Hepatocyte (in vitro differentiated cells): ENCODE data around the gene RIPPLY3. TPM values are rescaled to one million over a fixed set of nuclear protein-coding genes. Genes with fewer than 3 reads are reported as not detected.

ENCODE experiments used
- DNase-seq: peaks from one replicate; pipeline ENCODE4 v3.0.0-alpha.2; 2016; ENCODE audit warnings: low spot score
- H2AFZ ChIP-seq: fragments of 200-600 bp; sonication (generic); 2 replicates; pipeline ENCODE4 v1.6.0; 2016; ENCODE audit warnings: antibody characterized with exemption, mild to moderate bottlenecking
- H3K27ac ChIP-seq: fragments of 200-600 bp; sonication (generic); 2 replicates; pipeline ENCODE4 v1.5.1; 2016; ENCODE audit warnings: mild to moderate bottlenecking
- H3K27me3 ChIP-seq: fragments of 200-600 bp; sonication (generic); 2 replicates; pipeline ENCODE4 v1.6.1; 2016
- H3K36me3 ChIP-seq: fragments of 200-600 bp; sonication (generic); replicated peaks from 2 replicates; pipeline ENCODE4 v1.5.1; 2016; ENCODE audit warnings: low read depth; ENCODE audit not compliant: insufficient read depth
- H3K4me1 ChIP-seq: fragments of 200-600 bp; sonication (generic); 2 replicates; pipeline ENCODE4 v1.5.1; 2016; ENCODE audit warnings: mild to moderate bottlenecking, moderate library complexity; ENCODE audit not compliant: insufficient read depth
- H3K4me2 ChIP-seq: fragments of 200-600 bp; sonication (generic); 2 replicates; pipeline ENCODE4 v1.6.0; 2016
- H3K4me3 ChIP-seq: fragments of 200-600 bp; sonication (generic); 2 replicates; pipeline ENCODE4 v1.5.1; 2016; ENCODE audit warnings: mild to moderate bottlenecking
- H3K79me2 ChIP-seq: fragments of 200-600 bp; sonication (generic); 2 replicates; pipeline ENCODE4 v1.6.0; 2017; ENCODE audit warnings: mild to moderate bottlenecking
- H3K9me2 ChIP-seq: fragments of 200-600 bp; sonication (generic); replicated peaks from 2 replicates; pipeline ENCODE4 v1.6.0; 2017; ENCODE audit warnings: mild to moderate bottlenecking; ENCODE audit not compliant: insufficient read depth
- H3K9me3 ChIP-seq: fragments of 200-600 bp; sonication (generic); 2 replicates; pipeline ENCODE4 v1.5.1; 2016; ENCODE audit warnings: low read depth, mild to moderate bottlenecking
- H4K20me1 ChIP-seq: fragments of 200-600 bp; sonication (generic); 2 replicates; pipeline ENCODE4 v1.6.0; 2016; ENCODE audit warnings: mild to moderate bottlenecking; ENCODE audit not compliant: insufficient read depth, poor library complexity, severe bottlenecking
- EZH2 ChIP-seq: fragments of 200-600 bp; sonication (generic); IDR thresholded peaks from 2 replicates; pipeline ENCODE4 v1.6.1; 2016; ENCODE audit warnings: antibody characterized with exemption, mild to moderate bottlenecking, borderline replicate concordance
- EZH2phosphoT487 ChIP-seq: fragments of 200-600 bp; sonication (generic); IDR thresholded peaks from one replicate; pipeline ENCODE4 v1.6.1; 2018; ENCODE audit warnings: antibody characterized with exemption, mild to moderate bottlenecking, low read depth, moderate library complexity; ENCODE audit not compliant: unreplicated experiment, severe bottlenecking
- WGBS: methylation state at CpG from one replicate; pipeline ENCODE4 v1.1.6; 2016; ENCODE audit warnings: low lambda C conversion rate; ENCODE audit errors: missing lambda C conversion rate; 5-methylcytosine and 5-hydroxymethylcytosine counted together
- polyA plus RNA-seq: library from polyadenylated mRNA; unstranded; fragments of >200 nt; fragmentation: Nextera tagmentation; extraction: Ambion mirVana; gene quantifications from 2 replicates; pipeline ENCODE4 v1.2.1, GENCODE V29; 2016
- small RNA-seq: library from RNA; depleted of rRNA; stranded (forward); fragments of <200 nt; gene quantifications from one replicate; pipeline ENCODE3, GENCODE V24; 2014
- total RNA-seq: library from RNA; depleted of rRNA; stranded (reverse); fragments of >200 nt; gene quantifications from 2 replicates; pipeline ENCODE4 v1.2.3, GENCODE V29; 2014
- TF ChIP-seq, protein P1 (sequence below): fragments of 200-600 bp; sonication (generic); IDR thresholded peaks from 2 replicates; pipeline ENCODE4 v1.5.1; 2016; ENCODE audit warnings: antibody characterized with exemption, mild to moderate bottlenecking; ENCODE audit not compliant: poor library complexity

RIPPLY3 gene
- total and polyA plus RNA-seq, 2 experiments from 2014 or later: 0.17 to 1.0 TPM

DNA sequence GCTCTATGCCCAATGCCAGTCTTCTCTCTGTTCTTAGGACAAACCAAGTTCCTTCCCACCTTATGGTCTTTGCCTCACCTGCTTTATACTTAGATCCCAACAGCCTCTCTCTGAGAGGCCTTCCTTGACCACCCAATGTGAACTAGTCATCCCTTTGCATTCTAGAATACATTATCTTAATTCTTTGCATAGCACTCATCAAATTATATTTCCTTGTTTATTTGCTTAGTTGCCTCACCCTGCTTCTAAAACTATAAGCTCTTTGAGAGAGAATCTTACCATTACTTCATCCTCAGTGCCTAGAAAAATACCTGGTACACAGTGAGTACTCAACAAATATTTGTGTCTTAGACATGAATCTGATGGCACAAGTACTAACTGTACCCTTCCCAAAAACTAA lies 58.3 kb downstream of the RIPPLY3 start:
- Histone ChIP-seq H3K4me1 (peaks cover 13% of the 10 kb centered on the region), H3K4me3 (no peak overlapping the region), H3K9me3 (no peaks in the 10 kb centered on the region), H2AFZ (no peak overlapping the region), H3K79me2 (peaks cover 3% of the 10 kb centered on the region), H4K20me1 (no peaks in the 10 kb centered on the region), H3K4me2 (no peak overlapping the region), H3K36me3 (no peaks in the 10 kb centered on the region), H3K9me2 (no peaks in the 10 kb centered on the region), H3K27me3 (no peaks in the 10 kb centered on the region), H3K27ac (no peak overlapping the region)
- TF ChIP-seq EZH2 (no peak), EZH2phosphoT487 (no peak)
- TF ChIP-seq, protein P1, sequence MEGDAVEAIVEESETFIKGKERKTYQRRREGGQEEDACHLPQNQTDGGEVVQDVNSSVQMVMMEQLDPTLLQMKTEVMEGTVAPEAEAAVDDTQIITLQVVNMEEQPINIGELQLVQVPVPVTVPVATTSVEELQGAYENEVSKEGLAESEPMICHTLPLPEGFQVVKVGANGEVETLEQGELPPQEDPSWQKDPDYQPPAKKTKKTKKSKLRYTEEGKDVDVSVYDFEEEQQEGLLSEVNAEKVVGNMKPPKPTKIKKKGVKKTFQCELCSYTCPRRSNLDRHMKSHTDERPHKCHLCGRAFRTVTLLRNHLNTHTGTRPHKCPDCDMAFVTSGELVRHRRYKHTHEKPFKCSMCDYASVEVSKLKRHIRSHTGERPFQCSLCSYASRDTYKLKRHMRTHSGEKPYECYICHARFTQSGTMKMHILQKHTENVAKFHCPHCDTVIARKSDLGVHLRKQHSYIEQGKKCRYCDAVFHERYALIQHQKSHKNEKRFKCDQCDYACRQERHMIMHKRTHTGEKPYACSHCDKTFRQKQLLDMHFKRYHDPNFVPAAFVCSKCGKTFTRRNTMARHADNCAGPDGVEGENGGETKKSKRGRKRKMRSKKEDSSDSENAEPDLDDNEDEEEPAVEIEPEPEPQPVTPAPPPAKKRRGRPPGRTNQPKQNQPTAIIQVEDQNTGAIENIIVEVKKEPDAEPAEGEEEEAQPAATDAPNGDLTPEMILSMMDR: no peak
- DNase-seq: no peak

DNA sequence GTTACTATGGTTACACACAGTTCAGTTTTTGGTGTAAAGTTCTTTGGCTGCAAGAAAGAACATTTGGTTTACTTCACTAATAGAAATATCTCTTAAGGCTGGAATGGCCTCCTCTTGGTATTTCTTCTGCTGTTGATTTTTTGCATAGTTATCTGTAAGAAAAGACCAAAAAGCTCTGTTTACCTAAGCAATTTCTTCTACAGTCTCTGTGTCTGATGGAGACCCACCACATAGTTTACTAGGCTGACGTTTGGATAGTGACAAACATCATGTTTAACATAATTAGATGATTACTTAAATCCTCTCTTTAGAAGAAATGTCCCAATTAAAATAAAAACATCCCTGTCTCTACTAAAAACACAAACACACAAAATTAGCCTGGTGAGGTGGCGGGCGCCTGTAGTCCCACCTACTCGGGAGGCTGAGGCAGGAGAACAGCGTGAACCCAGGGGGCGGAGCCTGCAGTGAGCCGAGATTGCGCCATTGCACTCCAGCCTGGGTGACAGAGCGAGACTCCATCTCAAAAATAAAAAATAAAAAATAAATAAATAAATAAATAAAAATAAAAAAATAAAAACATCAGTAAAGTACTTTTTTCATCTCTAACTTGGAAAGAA lies 59.2 kb downstream of the RIPPLY3 start:
- H3K79me2 ChIP-seq: peaks cover 6% of the 10 kb centered on the region
- no peaks in the 10 kb centered on the region for H3K9me3 ChIP-seq
- peaks cover 7% of the 10 kb centered on the region for H3K4me1 ChIP-seq
- H3K9me2 ChIP-seq: no peaks in the 10 kb centered on the region
- H3K36me3 ChIP-seq: no peaks in the 10 kb centered on the region
- H4K20me1 ChIP-seq: no peaks in the 10 kb centered on the region
- DNase-seq: no peak
- no peak overlapping the region for H3K27ac ChIP-seq
- H3K4me2 ChIP-seq: no peak overlapping the region
- H3K27me3 ChIP-seq: no peaks in the 10 kb centered on the region
- 87% methylated on average over 9 of the region's 9 CpGs for WGBS
- TF ChIP-seq EZH2 (no peak), EZH2phosphoT487 (no peak)
- TF ChIP-seq, protein P1: no peak
- H2AFZ ChIP-seq: no peak overlapping the region
- H3K4me3 ChIP-seq: no peak overlapping the region

Small RNA genes lying within 50 kb of the gene (small RNA-seq; reads per million reads assigned to genes)
- not detected for gene RF00019
- not detected for gene RNU6-696P

Other genes with a start within 250 kb of the RIPPLY3 start
- 16.7 and 30.4 TPM in 2 replicates for gene HLCS, start 40.0 kb upstream of the RIPPLY3 start, total RNA-seq
- 9.2 and 10.6 TPM in 2 replicates for gene HLCS, start 40.0 kb upstream of the RIPPLY3 start, polyA plus RNA-seq
- 20.0 and 23.3 TPM in 2 replicates for gene PIGP, start 66.4 kb downstream of the RIPPLY3 start, total RNA-seq
- 39.9 and 48.7 TPM in 2 replicates for gene PIGP, start 66.4 kb downstream of the RIPPLY3 start, polyA plus RNA-seq
- 196 and 244 TPM in 2 replicates for gene TTC3, start 66.6 kb downstream of the RIPPLY3 start, total RNA-seq
- 139 and 146 TPM in 2 replicates for gene TTC3, start 66.6 kb downstream of the RIPPLY3 start, polyA plus RNA-seq